ENCODE data around the gene GSX1.

The GSX1 gene

GRCh38 chr13:27826379-27827353, 34.4 kb downstream of the GSX1 start:
- no peak overlapping the region for H3K4me3 ChIP-seq (ENCODE audit: control insufficient read depth, low read depth, low read length)
- peak; percentile 80 for TF ChIP-seq CTCF (conservative IDR thresholded peaks at IDR 0.05; ENCODE audit: control insufficient read depth, insufficient read depth, low read depth, low read length)
- DNase-seq (ENCODE audit: low read depth): peak; percentile 83

GRCh38 chr13:27827646-27828045, 35.4 kb downstream of the GSX1 start:
- H3K4me3 ChIP-seq (ENCODE audit: control insufficient read depth, low read depth, low read length): no peak overlapping the region
- no peak for TF ChIP-seq CTCF (conservative IDR thresholded peaks at IDR 0.05; ENCODE audit: control insufficient read depth, insufficient read depth, low read depth, low read length)
- no peak for DNase-seq (ENCODE audit: low read depth)

- no peak overlapping the region for H3K4me3 ChIP-seq (ENCODE audit: control insufficient read depth, low read depth, low read length)
- no peak for DNase-seq (ENCODE audit: low read depth)
Observed at GRCh38 chr13:27830010-27830409, 37.7 kb downstream of the GSX1 start.

GRCh38 chr13:27833206-27833605, 40.9 kb downstream of the GSX1 start:
- no peak for DNase-seq (ENCODE audit: low read depth)
- TF ChIP-seq CTCF (conservative IDR thresholded peaks at IDR 0.05; ENCODE audit: control insufficient read depth, insufficient read depth, low read depth, low read length): no peak

More at GRCh38 chr13:27830010-27830409, 37.7 kb downstream of the GSX1 start:
- TF ChIP-seq CTCF (conservative IDR thresholded peaks at IDR 0.05; ENCODE audit: control insufficient read depth, insufficient read depth, low read depth, low read length): peak; percentile 60

GRCh38 chr13:27834095-27834494, 41.8 kb downstream of the GSX1 start:
- DNase-seq (ENCODE audit: low read depth): no peak
- TF ChIP-seq CTCF (conservative IDR thresholded peaks at IDR 0.05; ENCODE audit: control insufficient read depth, insufficient read depth, low read depth, low read length): no peak

More at GRCh38 chr13:27833206-27833605, 40.9 kb downstream of the GSX1 start:
- no peak overlapping the region for H3K4me3 ChIP-seq (ENCODE audit: control insufficient read depth, low read depth, low read length)

GRCh38 chr13:27835799-27836198, 43.5 kb downstream of the GSX1 start:
- TF ChIP-seq CTCF (conservative IDR thresholded peaks at IDR 0.05; ENCODE audit: control insufficient read depth, insufficient read depth, low read depth, low read length): no peak
- H3K4me3 ChIP-seq (ENCODE audit: control insufficient read depth, low read depth, low read length): no peak overlapping the region
- no peak for DNase-seq (ENCODE audit: low read depth)

More at GRCh38 chr13:27834095-27834494, 41.8 kb downstream of the GSX1 start:
- no peak overlapping the region for H3K4me3 ChIP-seq (ENCODE audit: control insufficient read depth, low read depth, low read length)
